Omental fat pad (tissue), 4 donors: ENCODE data around the gene NEDD8. TPM values are rescaled to one million over a fixed set of nuclear protein-coding genes. Genes with fewer than 3 reads are reported as not detected.
A peak's percentile ranks its signal among the peaks of the same experiment; 100 is the strongest.

Experiments used
- ATAC-seq: fragments of 150-250 bp; one replicate; pipeline ENCODE4 v1.9.1; 2016; ENCODE audit warnings: mild to moderate bottlenecking, moderate library complexity; ENCODE audit not compliant: low FRiP score
- DNase-seq: peaks from one replicate; pipeline ENCODE4 v3.0.0-alpha.2; 2019; ENCODE audit warnings: low spot score
- total RNA-seq, 4 donors: library from RNA; depleted of rRNA; stranded (reverse); fragments of >200 nt; gene quantifications; one replicate each; pipeline ENCODE4 v1.1.0, GENCODE V29; 2016
- TF ChIP-seq, protein P1 (sequence below), 3 donors: fragments of 450-650 bp; IDR thresholded peaks; one replicate each; pipeline ENCODE4 v1.5.1; 2016 to 2017; ENCODE audit warnings: antibody characterized with exemption in 3 of 3, mild to moderate bottlenecking in 3 of 3, moderate library complexity in 2 of 3

NEDD8 gene
- 100 to 1,000 TPM in 3 of 4 donors, 10 to 100 TPM in 1; 98.4 to 184 (median 126) TPM for total RNA-seq

- DNase-seq (peak; percentile 61), ATAC-seq (peak; percentile 88)
- TF ChIP-seq, protein P1, sequence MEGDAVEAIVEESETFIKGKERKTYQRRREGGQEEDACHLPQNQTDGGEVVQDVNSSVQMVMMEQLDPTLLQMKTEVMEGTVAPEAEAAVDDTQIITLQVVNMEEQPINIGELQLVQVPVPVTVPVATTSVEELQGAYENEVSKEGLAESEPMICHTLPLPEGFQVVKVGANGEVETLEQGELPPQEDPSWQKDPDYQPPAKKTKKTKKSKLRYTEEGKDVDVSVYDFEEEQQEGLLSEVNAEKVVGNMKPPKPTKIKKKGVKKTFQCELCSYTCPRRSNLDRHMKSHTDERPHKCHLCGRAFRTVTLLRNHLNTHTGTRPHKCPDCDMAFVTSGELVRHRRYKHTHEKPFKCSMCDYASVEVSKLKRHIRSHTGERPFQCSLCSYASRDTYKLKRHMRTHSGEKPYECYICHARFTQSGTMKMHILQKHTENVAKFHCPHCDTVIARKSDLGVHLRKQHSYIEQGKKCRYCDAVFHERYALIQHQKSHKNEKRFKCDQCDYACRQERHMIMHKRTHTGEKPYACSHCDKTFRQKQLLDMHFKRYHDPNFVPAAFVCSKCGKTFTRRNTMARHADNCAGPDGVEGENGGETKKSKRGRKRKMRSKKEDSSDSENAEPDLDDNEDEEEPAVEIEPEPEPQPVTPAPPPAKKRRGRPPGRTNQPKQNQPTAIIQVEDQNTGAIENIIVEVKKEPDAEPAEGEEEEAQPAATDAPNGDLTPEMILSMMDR (IDR thresholded peaks at IDR 0.05): no peak
Measured at GRCh38 chr14:24232121-24232644, at the start of gene NEDD8. NEDD8 (minus strand) TSS chr14:24232367; CDS start chr14:24232267, 100 bp downstream.

DNA sequence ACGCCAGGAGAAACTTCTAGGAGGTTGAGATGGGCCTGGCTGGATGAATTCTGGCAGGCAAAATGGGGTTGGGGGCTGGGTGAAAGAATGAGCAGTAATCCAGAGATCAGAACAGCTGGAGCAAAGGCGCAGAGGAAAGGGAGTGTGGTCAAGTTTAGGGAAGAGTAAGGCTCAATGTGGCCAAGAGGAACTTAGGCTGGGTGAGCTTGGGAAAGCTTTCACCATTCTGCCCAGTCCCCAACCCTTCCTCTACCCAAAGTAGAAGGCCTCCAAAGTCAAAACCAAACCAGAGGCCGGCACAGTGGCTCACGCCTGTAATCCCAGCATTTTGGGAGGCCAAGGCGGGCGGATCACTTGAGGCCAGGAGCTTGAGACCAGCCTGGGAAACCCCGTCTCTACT, 49.5 kb upstream of the NEDD8 start:
- DNase-seq: no peak
- TF ChIP-seq, protein P1 (IDR thresholded peaks at IDR 0.05): no peak
- no peak for ATAC-seq

DNA sequence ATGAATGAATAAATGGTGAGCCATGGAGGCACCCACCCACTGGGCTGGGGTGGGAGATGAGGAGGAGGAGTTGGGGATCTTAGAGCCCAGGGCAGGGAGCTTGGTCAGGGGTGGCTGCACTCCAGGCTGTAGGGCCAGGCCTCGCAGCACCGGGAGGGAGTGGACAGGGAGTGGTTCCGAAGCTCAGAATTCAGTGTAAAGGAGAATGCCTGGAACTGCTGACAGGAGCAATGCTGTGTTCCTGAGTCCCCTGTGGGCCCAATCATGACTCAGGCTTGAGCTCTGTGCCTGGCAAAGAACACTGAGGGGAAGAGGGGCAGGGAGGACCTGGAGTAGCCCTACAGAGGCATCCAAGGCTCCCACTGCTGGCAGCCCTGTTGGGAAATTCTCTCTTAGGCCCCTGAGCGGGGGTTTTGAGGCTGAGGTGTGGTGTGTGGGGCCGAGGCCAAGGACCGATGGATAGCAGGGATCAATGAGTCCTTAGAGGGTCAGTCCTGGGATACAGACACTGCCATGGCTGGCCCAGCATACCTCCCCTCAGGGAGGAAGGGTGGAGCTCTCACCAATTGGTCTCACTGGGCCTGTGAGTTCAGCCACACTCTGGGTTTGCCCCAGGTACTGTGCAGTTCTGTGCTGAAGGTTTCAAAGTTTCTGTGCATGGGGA, 48.8 kb upstream of the NEDD8 start:
- ATAC-seq (peak; percentile 79), DNase-seq (no peak)
- TF ChIP-seq, protein P1 (IDR thresholded peaks at IDR 0.05): no peak

DNA sequence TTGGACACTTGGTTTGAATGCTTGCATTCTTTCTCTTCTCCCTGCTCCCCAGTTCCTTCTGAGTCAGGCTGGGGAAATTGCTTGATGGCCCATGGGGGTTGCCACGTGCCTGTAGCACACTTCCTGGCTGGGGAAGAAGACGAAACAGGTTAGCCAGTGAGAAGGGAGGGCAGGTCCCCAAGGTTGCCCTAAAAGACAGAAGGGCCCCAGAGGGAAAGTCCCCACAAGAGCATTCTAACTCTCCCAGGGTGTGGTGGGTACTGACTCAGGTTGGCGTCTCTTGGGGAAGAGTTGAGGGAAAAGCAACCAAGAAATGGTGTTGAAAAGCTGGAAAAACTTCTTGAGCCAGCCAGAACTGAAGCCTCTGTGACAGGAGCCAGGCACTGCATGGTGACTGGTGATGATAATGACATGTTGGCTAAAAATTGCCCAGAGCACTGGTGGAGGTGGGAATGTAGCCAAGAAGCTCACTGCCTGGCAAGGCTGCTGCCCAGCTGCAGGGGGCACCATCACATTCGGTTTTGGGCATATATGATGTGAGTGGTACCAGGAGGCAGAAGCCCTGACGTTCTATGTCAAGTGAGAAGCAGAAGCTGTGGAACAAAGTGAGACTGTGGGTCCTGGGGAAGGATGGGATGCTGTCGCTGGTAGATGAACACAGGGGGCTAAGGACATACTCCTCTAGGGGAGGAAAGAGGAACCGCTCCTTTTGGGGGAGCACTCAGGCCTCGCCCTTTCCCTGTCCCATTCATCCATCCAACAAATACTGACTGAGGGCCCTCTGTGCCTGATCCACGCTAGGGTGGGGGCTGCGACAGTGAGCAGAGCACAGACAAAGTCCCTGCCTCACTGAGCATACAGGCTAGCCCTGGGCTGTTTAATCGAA, 47.4 kb upstream of the NEDD8 start:
- no peak for ATAC-seq
- TF ChIP-seq, protein P1 (IDR thresholded peaks at IDR 0.05): no peak
- no peak for DNase-seq

- TF ChIP-seq, protein P1 (IDR thresholded peaks at IDR 0.05): no peak
- DNase-seq: no peak
- ATAC-seq: no peak
Measured at GRCh38 chr14:24278424-24278823, 46.3 kb upstream of the NEDD8 start.

GRCh38 chr14:24277606-24278321, 45.6 kb upstream of the NEDD8 start:
- TF ChIP-seq, protein P1 (IDR thresholded peaks at IDR 0.05): no peak
- ATAC-seq (no peak), DNase-seq (no peak)
